H1 (cell line): Measurements from ENCODE around the gene PDPK1. TPM values are rescaled to one million over a fixed set of nuclear protein-coding genes. Genes with fewer than 3 reads are reported as not detected.

ENCODE experiments used
- CTCF ChIA-PET: fragments of 300-600 bp; sonication (Branson Sonifier 250); formaldehyde crosslinking; loops from one replicate; lab custom pipeline; 2021; ENCODE audit not compliant: partially characterized antibody; lab: Charles Lee
- POLR2A ChIA-PET: fragments of 300-600 bp; sonication (Branson Sonifier 250); formaldehyde crosslinking; loops from one replicate; lab custom pipeline; 2021; ENCODE audit warnings: inconsistent platforms; ENCODE audit not compliant: partially characterized antibody; lab: Charles Lee
- DNase-seq, 2 experiments: peaks; one replicate each; pipeline versions ENCODE4 v3.0.0 to v3.0.0-alpha.2; 2010 to 2022; ENCODE audit warnings: low spot score in 2 of 2, low read depth in 1 of 2, mixed read lengths in 1 of 2
- FAIRE-seq: peaks from 2 replicates; lab custom pipeline; 2011; peaks lifted over from hg19 to GRCh38; lab: Jason Lieb, UNC
- H2AFZ ChIP-seq: 2 replicates; pipeline ENCODE4 v1.8.1; 2012; ENCODE audit warnings: low read length, inconsistent platforms
- H2AK5ac ChIP-seq: 2 replicates; pipeline ENCODE4 v1.6.1; 2013; ENCODE audit warnings: low read depth, low read length
- H2BK120ac ChIP-seq: replicated peaks from 2 replicates; pipeline ENCODE3; 2013; ENCODE audit warnings: low read depth, low read length, inconsistent platforms
- H2BK12ac ChIP-seq: 2 replicates; pipeline ENCODE4 v1.6.1; 2013; ENCODE audit warnings: low read depth, low read length
- H2BK15ac ChIP-seq: 2 replicates; pipeline ENCODE4 v1.6.1; 2013; ENCODE audit warnings: low read length
- H2BK20ac ChIP-seq: 2 replicates; pipeline ENCODE4 v1.6.1; 2013; ENCODE audit warnings: low read length
- H2BK5ac ChIP-seq: 2 replicates; pipeline ENCODE4 v1.6.1; 2013; ENCODE audit warnings: low read depth, low read length
- H3K14ac ChIP-seq: 2 replicates; pipeline ENCODE4 v1.6.1; 2013; ENCODE audit warnings: inconsistent platforms; ENCODE audit not compliant: insufficient read length
- H3K18ac ChIP-seq: 2 replicates; pipeline ENCODE4 v1.6.1; 2013; ENCODE audit warnings: low read length; ENCODE audit errors: extremely low read depth
- H3K23ac ChIP-seq: 2 replicates; pipeline ENCODE4 v1.6.1; 2013; ENCODE audit warnings: inconsistent platforms; ENCODE audit not compliant: insufficient read length
- H3K23me2 ChIP-seq: 2 replicates; pipeline ENCODE4 v1.6.1; 2013; ENCODE audit warnings: low read depth, low read length
- H3K27ac ChIP-seq: 2 replicates; pipeline ENCODE4 v1.6.1; 2011; ENCODE audit warnings: low read depth, low read length, inconsistent platforms
- H3K27me3 ChIP-seq, 4 experiments: replicated peaks in 1 of 4; 1 replicate in 1 of 4; 2 replicates in 3 of 4; pipeline versions ENCODE4 v1.6.1 to v1.8.1; 2011 to 2013; ENCODE audit warnings: low read length in 3 of 4, mild to moderate bottlenecking in 3 of 4, inconsistent platforms in 2 of 4, mixed read lengths in 2 of 4, moderate library complexity in 1 of 4; ENCODE audit not compliant: control insufficient read depth in 3 of 4, insufficient read depth in 3 of 4; ENCODE audit errors: extremely low read depth in 1 of 4
- H3K36me3 ChIP-seq, 4 experiments: 2 replicates each; pipeline versions ENCODE4 v1.6.1 to v1.8.1; 2011 to 2013; ENCODE audit warnings: mild to moderate bottlenecking in 4 of 4, low read length in 3 of 4, moderate library complexity in 2 of 4, control low read depth in 1 of 4, inconsistent platforms in 1 of 4; ENCODE audit not compliant: insufficient read depth in 4 of 4, control insufficient read depth in 2 of 4
- H3K4ac ChIP-seq: replicated peaks from 2 replicates; pipeline ENCODE3; 2013; ENCODE audit warnings: low read length, low read depth, mixed read lengths, inconsistent platforms; ENCODE audit not compliant: insufficient read length
- H3K4me1 ChIP-seq, 4 experiments: replicated peaks in 1 of 4; 1 replicate in 1 of 4; 2 replicates in 3 of 4; pipeline versions ENCODE4 v1.6.1 to v1.8.1; 2011 to 2013; ENCODE audit warnings: low read length in 3 of 4, inconsistent platforms in 2 of 4, mixed read lengths in 1 of 4; ENCODE audit not compliant: insufficient read depth in 4 of 4, control insufficient read depth in 3 of 4
- H3K4me2 ChIP-seq, 2 experiments: 2 replicates each; pipeline versions ENCODE4 v1.6.1 to v1.8.1; 2011 to 2013; ENCODE audit warnings: low read depth in 2 of 2, low read length in 2 of 2, control low read depth in 1 of 2, inconsistent platforms in 1 of 2, mild to moderate bottlenecking in 1 of 2; ENCODE audit not compliant: insufficient read depth in 1 of 2
- H3K4me3 ChIP-seq, 4 experiments: fragments of 200-600, 300-600 bp in 1 of 4; sonication (generic), shearing (Covaris generic), sonication (Bioruptor Twin) in 1 of 4; 2 replicates each; pipeline versions ENCODE4 v1.5.1 to v1.8.1; 2011 to 2016; ENCODE audit warnings: low read length in 4 of 4, low read depth in 3 of 4, control low read depth in 2 of 4, inconsistent platforms in 2 of 4, mild to moderate bottlenecking in 2 of 4, mixed read lengths in 1 of 4, moderate library complexity in 1 of 4; ENCODE audit not compliant: insufficient read depth in 2 of 4; ENCODE audit errors: extremely low read depth in 1 of 4
- H3K56ac ChIP-seq: replicated peaks from 2 replicates; pipeline ENCODE3; 2013; ENCODE audit warnings: low read depth, mild to moderate bottlenecking, mixed read lengths, low read length, inconsistent platforms; ENCODE audit not compliant: insufficient read length
- H3K79me1 ChIP-seq: 2 replicates; pipeline ENCODE4 v1.6.1; 2013; ENCODE audit warnings: low read depth, low read length, control low read depth
- H3K79me2 ChIP-seq, 2 experiments: 2 replicates each; pipeline versions ENCODE4 v1.6.1 to v1.8.1; 2012 to 2013; ENCODE audit warnings: low read length in 2 of 2, mild to moderate bottlenecking in 2 of 2, inconsistent platforms in 1 of 2; ENCODE audit not compliant: insufficient read depth in 2 of 2, control insufficient read depth in 1 of 2
- H3K9ac ChIP-seq, 4 experiments: replicated peaks in 1 of 4; 1 replicate in 1 of 4; 2 replicates in 3 of 4; pipeline versions ENCODE4 v1.6.1 to v1.8.1; 2011 to 2013; ENCODE audit warnings: low read depth in 3 of 4, low read length in 3 of 4, control low read depth in 2 of 4, mild to moderate bottlenecking in 2 of 4, moderate library complexity in 2 of 4, inconsistent platforms in 1 of 4; ENCODE audit errors: extremely low read depth in 1 of 4
- H3K9me3 ChIP-seq, 2 experiments: 2 replicates each; pipeline versions ENCODE4 v1.6.1 to v1.8.1; 2012 to 2013; ENCODE audit warnings: mild to moderate bottlenecking in 2 of 2, moderate library complexity in 2 of 2, control low read depth in 1 of 2, inconsistent platforms in 1 of 2, low read depth in 1 of 2, low read length in 1 of 2, mixed read lengths in 1 of 2; ENCODE audit not compliant: insufficient read depth in 2 of 2
- H4K20me1 ChIP-seq, 2 experiments: replicated peaks in 1 of 2; 2 replicates each; pipeline versions ENCODE3 to v1.8.1; 2011 to 2013; ENCODE audit warnings: inconsistent platforms in 2 of 2, low read length in 2 of 2, mild to moderate bottlenecking in 1 of 2; ENCODE audit not compliant: insufficient read depth in 2 of 2, control insufficient read depth in 1 of 2
- H4K5ac ChIP-seq: 2 replicates; pipeline ENCODE4 v1.6.1; 2013; ENCODE audit warnings: low read length, low read depth, mixed read lengths, inconsistent platforms; ENCODE audit not compliant: insufficient read length
- H4K8ac ChIP-seq: 2 replicates; pipeline ENCODE4 v1.8.0; 2013; ENCODE audit warnings: mild to moderate bottlenecking, moderate library complexity, low read length, inconsistent platforms; ENCODE audit not compliant: insufficient read depth; ENCODE audit errors: extremely low read depth
- H4K91ac ChIP-seq: replicated peaks from 2 replicates; pipeline ENCODE3; 2013; ENCODE audit warnings: low read length, mixed read lengths, inconsistent platforms; ENCODE audit not compliant: insufficient read length
- ASH2L ChIP-seq: fragments of 200-600, 300-600 bp; sonication (generic); IDR thresholded peaks from one replicate; pipeline ENCODE4 v1.7.1; 2017; ENCODE audit warnings: low read length
- ATF3 ChIP-seq: IDR thresholded peaks from 2 replicates; pipeline ENCODE4 v1.6.1; 2011; ENCODE audit warnings: low read depth, mild to moderate bottlenecking, low read length; ENCODE audit not compliant: insufficient read depth
- BRCA1 ChIP-seq: IDR thresholded peaks from 2 replicates; pipeline ENCODE4 v1.6.1; 2012; ENCODE audit warnings: low read depth, low read length, improper control_type of control experiment
- CEBPB ChIP-seq: IDR thresholded peaks from 2 replicates; pipeline ENCODE4 v1.6.1; 2012; ENCODE audit warnings: low read depth, low read length
- CTBP2 ChIP-seq: IDR thresholded peaks from 2 replicates; pipeline ENCODE4 v1.7.0; 2011; ENCODE audit warnings: borderline replicate concordance, mild to moderate bottlenecking, moderate library complexity, mixed read lengths, low read length; ENCODE audit not compliant: insufficient read depth, insufficient read length
- GABPA ChIP-seq: IDR thresholded peaks from 2 replicates; pipeline ENCODE4 v1.6.1; 2011; ENCODE audit warnings: mild to moderate bottlenecking, low read length, moderate library complexity, borderline replicate concordance; ENCODE audit not compliant: insufficient read depth
- GTF2F1 ChIP-seq: IDR thresholded peaks from 2 replicates; pipeline ENCODE4 v1.6.1; 2012; ENCODE audit warnings: low read depth, low read length, improper control_type of control experiment, borderline replicate concordance
- PHF8 ChIP-seq: fragments of 200-600 bp; sonication (generic); conservative IDR thresholded peaks from 2 replicates; pipeline ENCODE4 v1.7.1; 2012; ENCODE audit warnings: low read depth, mild to moderate bottlenecking, inconsistent platforms, low read length, moderate library complexity
- RXRA ChIP-seq: IDR thresholded peaks from 2 replicates; pipeline ENCODE4 v1.6.1; 2011; ENCODE audit warnings: low read depth, mild to moderate bottlenecking, low read length, moderate library complexity; ENCODE audit not compliant: insufficient read depth
- SP1 ChIP-seq: IDR thresholded peaks from 2 replicates; pipeline ENCODE4 v1.6.1; 2011; ENCODE audit warnings: low read depth, low read length
- SP2 ChIP-seq: IDR thresholded peaks from 2 replicates; pipeline ENCODE4 v1.6.1; 2012; ENCODE audit warnings: mild to moderate bottlenecking, low read length, inconsistent platforms
- SRF ChIP-seq: IDR thresholded peaks from 2 replicates; pipeline ENCODE4 v1.6.1; 2011; ENCODE audit warnings: mild to moderate bottlenecking, low read depth, low read length, moderate library complexity
- TAF7 ChIP-seq: optimal IDR thresholded peaks from 2 replicates; pipeline ENCODE3; 2011; ENCODE audit warnings: low read depth, mild to moderate bottlenecking, inconsistent platforms, low read length, moderate library complexity, borderline replicate concordance
- TCF12 ChIP-seq: IDR thresholded peaks from 2 replicates; pipeline ENCODE4 v1.6.1; 2011; ENCODE audit warnings: low read depth, mild to moderate bottlenecking, low read length
- WGBS, 2 experiments: shearing (Covaris generic) in 1 of 2; methylation state at CpG; one replicate each; pipeline versions ENCODE4 v1.1.6 to v1.1.7; 2013 to 2015; ENCODE audit warnings: low lambda C conversion rate in 2 of 2, mixed read lengths in 2 of 2, inconsistent platforms in 1 of 2, low coverage in 1 of 2, missing lambda C conversion rate in 1 of 2; ENCODE audit not compliant: insufficient replicate concordance in 2 of 2, insufficient coverage in 1 of 2, insufficient read length in 1 of 2; ENCODE audit errors: extremely low coverage in 1 of 2, missing lambda C conversion rate in 1 of 2; 5-methylcytosine and 5-hydroxymethylcytosine counted together
- polyA plus RNA-seq, 7 experiments: library from polyadenylated mRNA; depleted of rRNA in 3 of 7; stranded (reverse) in 5 of 7; unstranded in 2 of 7; fragments of >200 nt in 5 of 7; fragments of 200-250 nt in 2 of 7; gene quantifications; 1 replicate in 5 of 7; 2 replicates in 1 of 7; 4 replicates in 1 of 7; pipeline versions ENCODE4 v1.2.1 to v1.2.3, GENCODE V29; 2011 to 2013; ENCODE audit warnings: missing spikeins in 2 of 7, mixed read lengths in 2 of 7
- total RNA-seq: library from RNA; stranded (reverse); fragmentation: NEBNext Ultra II Directional; extraction: Animal tissue kit (Norgen Biotek cat#: 25700); gene quantifications from 2 replicates; pipeline ENCODE4 v1.2.1, GENCODE V29; 2021

The PDPK1 gene
- total and polyA plus RNA-seq, 2 of the 8 experiments (the other 6 are each of a cell fraction or from before 2014, with no cell fraction given) = 17.1 to 27.8 TPM

- CTCF ChIA-PET = interaction anchor here (0.7 to 1.8 kb wide), 2 partner anchors 10 to 25 kb away, joined by 3 to 4 read pairs; no protein-coding TSS in a partner anchor
- POLR2A ChIA-PET = interaction anchor here (0.8 to 2.3 kb wide), 3 partner anchors 8 to 25 kb away, joined by 3 to 7 read pairs (median 3); no protein-coding TSS in a partner anchor
- 89% methylated on average over 3 of the region's 8 CpGs; no CpG with 5 or more reads in 1 of the 2 experiments for WGBS, 2 experiments
- Histone ChIP-seq H3K18ac (no peak overlapping the region), H3K27ac (no peak overlapping the region), H3K27me3 (no peaks in the 10 kb centered on the region), H4K8ac (no peak overlapping the region), H3K4me3 (no peak overlapping the region), H2AK5ac (no peak overlapping the region), H3K4me1 (peaks cover 0 to 8% (median 5%) of the 10 kb centered on the region in 4 experiments; a peak in 4 of 7 replicates), H3K23me2 (no peaks in the 10 kb centered on the region), H3K9ac (no peak overlapping the region), H3K79me1 (peaks cover 5% of the 10 kb centered on the region), H2BK120ac (no peak overlapping the region), H2BK12ac (no peak overlapping the region), H4K5ac (no peak overlapping the region), H2BK20ac (no peak overlapping the region), H3K4ac (no peak overlapping the region), H4K20me1 (peaks cover 0 to 19% of the 10 kb centered on the region in 2 experiments), H3K36me3 (peaks cover 7 to 25% (median 16%) of the 10 kb centered on the region in 4 experiments), H2AFZ (no peak overlapping the region), H3K56ac (no peak overlapping the region), H4K91ac (no peak overlapping the region), H2BK15ac (no peak overlapping the region), H3K9me3 (no peaks in the 10 kb centered on the region), H3K14ac (no peak overlapping the region), H3K79me2 (peaks cover 0 to 3% of the 10 kb centered on the region in 2 experiments; a peak in 1 of 4 replicates), H3K4me2 (no peak overlapping the region), H2BK5ac (no peak overlapping the region), H3K23ac (no peak overlapping the region)
- DNase-seq (no peak), FAIRE-seq (no peak)
- TF ChIP-seq GTF2F1 = no peak
- no peak for TF ChIP-seq GABPA
- TF ChIP-seq ASH2L = no peak
- TF ChIP-seq TCF12 = no peak
- no peak for TF ChIP-seq ATF3
- no peak for TF ChIP-seq CEBPB
- TF ChIP-seq PHF8 = no peak
- TF ChIP-seq TAF7 = no peak
- TF ChIP-seq SP2 = no peak
- TF ChIP-seq CTBP2 = no peak
- TF ChIP-seq RXRA = no peak
- TF ChIP-seq BRCA1 = no peak
- TF ChIP-seq SRF = no peak
- no peak for TF ChIP-seq SP1
Observed at GRCh38 chr16:2526135-2526534, 11.7 kb upstream of the PDPK1 start.
